HG02571 (cell line): ENCODE results near the gene DAND5.

ENCODE experiments used
- ATAC-seq: cut with Tn5 transposase; IDR thresholded peaks from one replicate; pipeline ENCODE4 v1.9.1; 2021; ENCODE audit warnings: mild to moderate bottlenecking, moderate library complexity; ENCODE audit not compliant: unreplicated experiment

DAND5 gene

DNA sequence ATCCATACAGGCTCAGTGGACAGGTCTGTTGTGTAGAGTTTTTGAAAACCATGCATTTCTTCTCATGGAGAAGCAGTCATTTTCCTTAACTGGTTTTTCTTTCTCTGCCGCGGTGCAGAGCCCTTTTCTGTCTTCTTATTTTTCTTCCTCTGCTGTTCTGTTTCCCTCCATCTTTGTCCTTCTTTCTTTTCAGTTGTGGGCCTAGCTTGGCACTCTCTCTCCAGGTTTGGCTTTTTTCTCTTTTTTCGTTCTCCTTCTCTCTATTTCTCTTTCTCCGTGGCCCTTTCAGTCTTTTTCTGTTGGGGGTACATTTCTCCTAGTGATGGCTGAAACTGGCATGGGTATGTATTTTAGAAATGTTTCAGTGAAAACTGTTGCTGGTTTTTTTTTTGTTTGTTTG is 50.0 kb downstream of the DAND5 start:
- no peak for ATAC-seq

GRCh38 chr19:13020002-13020414 is 50.6 kb downstream of the DAND5 start:
- no peak for ATAC-seq

DNA sequence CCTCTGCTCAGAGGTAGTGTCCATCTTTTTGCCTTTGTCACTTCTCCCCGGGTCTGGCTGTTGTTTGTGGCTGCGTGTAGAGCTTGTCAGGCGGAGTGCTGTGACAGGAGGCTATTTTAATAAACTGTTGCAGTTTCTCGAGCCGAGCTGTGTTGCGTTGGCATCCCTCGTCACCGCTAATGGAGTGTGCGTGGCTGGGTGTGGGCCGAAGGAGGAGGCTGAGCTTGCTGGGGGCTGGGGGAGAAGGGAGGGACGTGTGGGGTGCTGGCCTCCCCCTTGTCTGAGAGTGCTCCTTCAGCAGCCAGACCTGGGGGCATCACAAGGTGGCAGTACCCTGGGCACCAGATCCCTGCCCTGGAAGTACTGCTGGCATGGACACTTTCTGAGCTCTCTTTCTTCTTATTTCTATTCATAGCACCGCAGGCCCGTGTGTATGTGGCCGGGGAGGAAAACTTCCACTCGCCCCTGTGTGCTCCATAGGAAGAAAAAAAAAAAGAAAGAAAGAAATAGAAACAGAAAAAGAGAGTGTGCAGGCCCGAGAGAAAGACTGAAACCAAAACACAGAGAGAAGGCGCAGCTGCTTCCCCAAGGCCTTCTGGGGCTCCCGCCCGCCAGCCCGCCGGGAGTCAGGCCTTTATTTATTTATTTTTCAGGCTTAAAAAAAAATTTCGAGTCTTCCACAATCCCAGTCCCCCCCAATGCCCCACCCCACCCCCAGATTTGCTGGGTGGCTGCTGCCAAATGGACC is 52.9 kb downstream of the DAND5 start:
- no peak for ATAC-seq

DNA sequence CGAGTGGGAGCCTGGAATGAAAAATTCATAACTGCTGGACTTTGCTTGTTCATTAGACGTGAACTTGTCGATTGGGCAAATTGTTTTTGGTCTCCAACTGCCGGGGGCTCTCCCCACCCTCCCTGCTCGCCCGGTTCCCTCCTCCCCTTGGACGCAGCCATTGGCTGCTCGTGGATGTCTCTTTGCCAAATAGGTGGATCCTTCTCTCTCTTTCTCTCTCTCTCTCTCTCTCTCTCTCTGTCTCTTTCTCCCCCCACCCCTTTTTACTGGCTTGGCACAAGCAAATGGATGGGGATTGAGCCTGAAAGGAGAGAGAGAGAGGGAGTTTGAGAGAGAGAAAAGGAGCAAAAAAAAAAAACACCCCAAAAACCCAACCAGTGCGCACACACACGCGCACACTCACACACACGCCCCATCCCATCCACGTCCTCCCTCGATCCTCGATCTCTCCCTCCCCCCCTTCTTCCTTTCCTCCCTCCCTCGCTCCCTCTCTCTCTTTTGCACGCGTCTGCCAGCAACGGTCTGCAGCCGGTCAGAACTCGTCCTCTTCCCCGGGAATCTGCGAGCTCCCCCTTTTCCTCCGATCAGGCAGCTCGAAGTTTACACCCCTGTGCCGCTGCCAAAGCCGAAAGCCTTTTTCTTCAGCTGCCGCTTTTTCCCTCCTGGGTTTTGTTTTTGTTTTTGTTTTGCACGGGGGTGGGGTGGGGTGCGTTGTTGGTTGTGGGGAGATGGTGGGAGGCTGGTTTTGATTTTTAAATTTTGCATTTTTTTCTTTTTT is 53.7 kb downstream of the DAND5 start:
- ATAC-seq = no peak

DNA sequence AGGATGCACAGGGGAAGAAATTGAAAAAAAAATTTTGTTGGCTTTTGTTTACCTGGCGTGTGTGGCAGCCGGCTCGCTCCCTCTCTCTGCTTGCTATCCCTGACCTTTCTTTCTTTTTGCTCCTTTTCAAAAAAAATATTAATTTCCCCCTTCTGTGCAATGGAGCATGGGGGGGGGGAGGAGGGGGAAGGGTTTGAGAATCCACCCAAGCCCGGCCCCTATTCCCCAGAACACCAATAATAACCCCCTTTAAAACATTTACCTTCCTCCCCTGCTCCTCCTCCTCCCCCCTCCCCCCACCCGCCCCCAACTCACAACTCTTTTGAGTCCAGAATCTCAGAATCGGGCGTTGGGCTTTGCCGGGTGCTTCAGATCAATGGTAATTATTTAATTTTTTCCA is 54.3 kb downstream of the DAND5 start:
- ATAC-seq = no peak
